ENCODE measurements around the gene NLGN3. TPM values are rescaled to one million over a fixed set of nuclear protein-coding genes. Genes with fewer than 3 reads are reported as not detected.

NLGN3 gene
- total and polyA plus RNA-seq, 2 donors (not counting 1 experiment from before 2014, with no cell fraction given), result 0.41 to 0.83 TPM

- DNase-seq (ENCODE audit: low read depth in 2 of 2), result no peak
- no peaks in the 10 kb centered on the region for H3K79me2 ChIP-seq (ENCODE audit: control insufficient read depth, insufficient read depth, low read length)
These were observed 9.6 kb downstream of the NLGN3 start for GRCh38 chrX:71154196-71154595.

GRCh38 chrX:71154641-71155040 is 10.0 kb downstream of the NLGN3 start:
- H4K20me1 ChIP-seq (ENCODE audit: control insufficient read depth, extremely low read depth, insufficient read depth, low read length), result no peaks in the 10 kb centered on the region
- no peaks in the 10 kb centered on the region for H3K79me2 ChIP-seq (ENCODE audit: control insufficient read depth, insufficient read depth, low read length)
- H3K9me3 ChIP-seq (ENCODE audit: control insufficient read depth, insufficient read depth, low read depth, low read length), result no peaks in the 10 kb centered on the region
- H3K4me1 ChIP-seq (ENCODE audit: control insufficient read depth, extremely low read depth, insufficient read depth, low read length), result no peaks in the 10 kb centered on the region
- no peak for DNase-seq (ENCODE audit: low read depth in 2 of 2)
- H3K4me2 ChIP-seq (ENCODE audit: extremely low read depth, insufficient read depth, low read length), result no peak overlapping the region
- H2AFZ ChIP-seq (ENCODE audit: low read length), result no peak overlapping the region
- H3K4me3 ChIP-seq (replicated peaks in 1 of 4; ENCODE audit: control extremely low read depth in 1 of 4, insufficient read depth in 1 of 4, low read depth in 3 of 4, low read length in 4 of 4), result no peak overlapping the region
- H3K27ac ChIP-seq (ENCODE audit: insufficient read depth, low read length), result no peak overlapping the region
- H3K27me3 ChIP-seq (ENCODE audit: control insufficient read depth, insufficient read depth, low read length), result no peaks in the 10 kb centered on the region
- H3K36me3 ChIP-seq (ENCODE audit: control insufficient read depth, insufficient read depth, low read length), result no peaks in the 10 kb centered on the region
- no peak for TF ChIP-seq EZH2 (IDR thresholded peaks at IDR 0.05; ENCODE audit: low read length, missing control alignments)
- TF ChIP-seq, protein P1, sequence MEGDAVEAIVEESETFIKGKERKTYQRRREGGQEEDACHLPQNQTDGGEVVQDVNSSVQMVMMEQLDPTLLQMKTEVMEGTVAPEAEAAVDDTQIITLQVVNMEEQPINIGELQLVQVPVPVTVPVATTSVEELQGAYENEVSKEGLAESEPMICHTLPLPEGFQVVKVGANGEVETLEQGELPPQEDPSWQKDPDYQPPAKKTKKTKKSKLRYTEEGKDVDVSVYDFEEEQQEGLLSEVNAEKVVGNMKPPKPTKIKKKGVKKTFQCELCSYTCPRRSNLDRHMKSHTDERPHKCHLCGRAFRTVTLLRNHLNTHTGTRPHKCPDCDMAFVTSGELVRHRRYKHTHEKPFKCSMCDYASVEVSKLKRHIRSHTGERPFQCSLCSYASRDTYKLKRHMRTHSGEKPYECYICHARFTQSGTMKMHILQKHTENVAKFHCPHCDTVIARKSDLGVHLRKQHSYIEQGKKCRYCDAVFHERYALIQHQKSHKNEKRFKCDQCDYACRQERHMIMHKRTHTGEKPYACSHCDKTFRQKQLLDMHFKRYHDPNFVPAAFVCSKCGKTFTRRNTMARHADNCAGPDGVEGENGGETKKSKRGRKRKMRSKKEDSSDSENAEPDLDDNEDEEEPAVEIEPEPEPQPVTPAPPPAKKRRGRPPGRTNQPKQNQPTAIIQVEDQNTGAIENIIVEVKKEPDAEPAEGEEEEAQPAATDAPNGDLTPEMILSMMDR (conservative IDR thresholded peaks at IDR 0.05 in 1 of 2, IDR thresholded peaks at IDR 0.05 in 1 of 2; ENCODE audit: low read depth in 1 of 2, low read length in 2 of 2), result no peak
- no peak overlapping the region for H3K9ac ChIP-seq (ENCODE audit: insufficient read depth, low read length)

More at GRCh38 chrX:71154196-71154595, 9.6 kb downstream of the NLGN3 start:
- H3K4me2 ChIP-seq (ENCODE audit: extremely low read depth, insufficient read depth, low read length), result no peak overlapping the region
- no peaks in the 10 kb centered on the region for H3K36me3 ChIP-seq (ENCODE audit: control insufficient read depth, insufficient read depth, low read length)
- no peak overlapping the region for H3K27ac ChIP-seq (ENCODE audit: insufficient read depth, low read length)
- no peak for TF ChIP-seq EZH2 (IDR thresholded peaks at IDR 0.05; ENCODE audit: low read length, missing control alignments)
- TF ChIP-seq, protein P1 (conservative IDR thresholded peaks at IDR 0.05 in 1 of 2, IDR thresholded peaks at IDR 0.05 in 1 of 2; ENCODE audit: low read depth in 1 of 2, low read length in 2 of 2), result no peak
- no peaks in the 10 kb centered on the region for H3K27me3 ChIP-seq (ENCODE audit: control insufficient read depth, insufficient read depth, low read length)
- H3K4me1 ChIP-seq (ENCODE audit: control insufficient read depth, extremely low read depth, insufficient read depth, low read length), result no peaks in the 10 kb centered on the region
- no peaks in the 10 kb centered on the region for H3K9me3 ChIP-seq (ENCODE audit: control insufficient read depth, insufficient read depth, low read depth, low read length)
- H2AFZ ChIP-seq (ENCODE audit: low read length), result no peak overlapping the region
- no peak overlapping the region for H3K9ac ChIP-seq (ENCODE audit: insufficient read depth, low read length)
- H3K4me3 ChIP-seq (replicated peaks in 1 of 4; ENCODE audit: control extremely low read depth in 1 of 4, insufficient read depth in 1 of 4, low read depth in 3 of 4, low read length in 4 of 4), result no peak overlapping the region
- no peaks in the 10 kb centered on the region for H4K20me1 ChIP-seq (ENCODE audit: control insufficient read depth, extremely low read depth, insufficient read depth, low read length)

- no peaks in the 10 kb centered on the region for H3K27me3 ChIP-seq (ENCODE audit: control insufficient read depth, insufficient read depth, low read length)
- H3K9ac ChIP-seq (ENCODE audit: insufficient read depth, low read length), result no peak overlapping the region
- no peak overlapping the region for H3K4me3 ChIP-seq (replicated peaks in 1 of 4; ENCODE audit: control extremely low read depth in 1 of 4, insufficient read depth in 1 of 4, low read depth in 3 of 4, low read length in 4 of 4)
- H3K9me3 ChIP-seq (ENCODE audit: control insufficient read depth, insufficient read depth, low read depth, low read length), result no peaks in the 10 kb centered on the region
- H2AFZ ChIP-seq (ENCODE audit: low read length), result no peak overlapping the region
- no peak overlapping the region for H3K4me2 ChIP-seq (ENCODE audit: extremely low read depth, insufficient read depth, low read length)
- DNase-seq (ENCODE audit: low read depth in 2 of 2), result no peak
- H3K36me3 ChIP-seq (ENCODE audit: control insufficient read depth, insufficient read depth, low read length), result no peaks in the 10 kb centered on the region
- no peaks in the 10 kb centered on the region for H3K79me2 ChIP-seq (ENCODE audit: control insufficient read depth, insufficient read depth, low read length)
- no peak overlapping the region for H3K27ac ChIP-seq (ENCODE audit: insufficient read depth, low read length)
- TF ChIP-seq EZH2 (IDR thresholded peaks at IDR 0.05; ENCODE audit: low read length, missing control alignments), result no peak
- TF ChIP-seq, protein P1 (conservative IDR thresholded peaks at IDR 0.05 in 1 of 2, IDR thresholded peaks at IDR 0.05 in 1 of 2; ENCODE audit: low read depth in 1 of 2, low read length in 2 of 2), result no peak
- no peaks in the 10 kb centered on the region for H3K4me1 ChIP-seq (ENCODE audit: control insufficient read depth, extremely low read depth, insufficient read depth, low read length)
- no peaks in the 10 kb centered on the region for H4K20me1 ChIP-seq (ENCODE audit: control insufficient read depth, extremely low read depth, insufficient read depth, low read length)
These were observed 14.0 kb downstream of the NLGN3 start for GRCh38 chrX:71158603-71159002.

Measured in fibroblast of lung (primary cell).